IMR-90 (cell line): ENCODE results near the gene TANC2. TPM values are rescaled to one million over a fixed set of nuclear protein-coding genes. Genes with fewer than 3 reads are reported as not detected.
A peak's percentile ranks its signal among the peaks of the same experiment; 100 is the strongest.

Source experiments
- ATAC-seq: fragments of 200-7000 bp; cut with Tn5 transposase; 2 replicates; pipeline ENCODE4 v1.9.1; 2020; ENCODE audit warnings: low read depth, mild to moderate bottlenecking, moderate library complexity
- BruUV-seq: library from RNA; stranded (reverse); fragments of 400-500 nt; replicated peaks from 2 replicates; lab custom pipeline; 2021; lab: Mats Ljungman, UMichigan
- CTCF ChIA-PET: fragments of 300-600 bp; formaldehyde crosslinking; extraction: SDS; loops from one replicate; lab custom pipeline; 2021; ENCODE audit warnings: antibody characterized with exemption; lab: Yijun Ruan, JAX
- POLR2A ChIA-PET: fragments of 300-600 bp; sonication (Branson Sonifier 250); formaldehyde crosslinking; loops from one replicate; lab custom pipeline; 2022; ENCODE audit warnings: antibody characterized with exemption; ENCODE audit not compliant: unreplicated experiment; lab: Charles Lee
- DNase-seq: peaks from one replicate; pipeline ENCODE4 v3.0.0; 2013
- H2AFZ ChIP-seq: replicated peaks from 2 replicates; pipeline ENCODE3; 2013; ENCODE audit warnings: low read length, mild to moderate bottlenecking; ENCODE audit not compliant: poor library complexity
- H2AK5ac ChIP-seq: 2 replicates; pipeline ENCODE4 v1.6.1; 2013; ENCODE audit warnings: low read depth, low read length, inconsistent platforms
- H2AK9ac ChIP-seq: replicated peaks from 2 replicates; pipeline ENCODE3; 2013; ENCODE audit warnings: mild to moderate bottlenecking, low read depth, low read length, moderate library complexity; ENCODE audit not compliant: poor library complexity
- H2BK120ac ChIP-seq: 2 replicates; pipeline ENCODE4 v1.6.1; 2013; ENCODE audit warnings: low read depth, low read length, inconsistent platforms
- H2BK15ac ChIP-seq: 3 replicates; pipeline ENCODE4 v1.6.1; 2013; ENCODE audit warnings: low read depth, low read length, inconsistent platforms
- H2BK20ac ChIP-seq: 2 replicates; pipeline ENCODE4 v1.6.1; 2013; ENCODE audit warnings: low read depth, mild to moderate bottlenecking, inconsistent platforms, low read length, moderate library complexity
- H2BK5ac ChIP-seq: 2 replicates; pipeline ENCODE4 v1.6.1; 2013; ENCODE audit warnings: mild to moderate bottlenecking, low read depth, low read length, inconsistent platforms; ENCODE audit not compliant: poor library complexity, severe bottlenecking
- H3K14ac ChIP-seq: replicated peaks from 2 replicates; pipeline ENCODE4 v1.6.1; 2013; ENCODE audit warnings: low read depth, low read length, inconsistent platforms
- H3K18ac ChIP-seq: 2 replicates; pipeline ENCODE4 v1.6.1; 2013; ENCODE audit warnings: low read depth, low read length, control low read depth
- H3K23ac ChIP-seq: 2 replicates; pipeline ENCODE4 v1.6.1; 2013; ENCODE audit warnings: low read depth, low read length, inconsistent platforms
- H3K27ac ChIP-seq: 2 replicates; pipeline ENCODE4 v1.5.1; 2013; ENCODE audit warnings: mild to moderate bottlenecking, control low read depth, low read length; ENCODE audit not compliant: insufficient read depth
- H3K27me3 ChIP-seq: 2 replicates; pipeline ENCODE4 v1.6.1; 2013; ENCODE audit warnings: low read length; ENCODE audit not compliant: control insufficient read depth, insufficient read depth
- H3K36me3 ChIP-seq: 2 replicates; pipeline ENCODE4 v1.6.1; 2013; ENCODE audit warnings: low read length, mixed read lengths; ENCODE audit not compliant: control insufficient read depth, insufficient read depth
- H3K4ac ChIP-seq: 2 replicates; pipeline ENCODE4 v1.6.1; 2013; ENCODE audit warnings: low read depth, low read length, inconsistent platforms
- H3K4me1 ChIP-seq: 2 replicates; pipeline ENCODE4 v1.6.1; 2013; ENCODE audit warnings: low read length, mixed read lengths; ENCODE audit not compliant: control insufficient read depth, insufficient read depth
- H3K4me2 ChIP-seq: 2 replicates; pipeline ENCODE4 v1.6.1; 2013; ENCODE audit warnings: low read depth, mild to moderate bottlenecking, control low read depth, low read length, moderate library complexity
- H3K4me3 ChIP-seq: 2 replicates; pipeline ENCODE4 v1.5.1; 2013; ENCODE audit warnings: low read depth, mild to moderate bottlenecking, control low read depth, low read length, moderate library complexity; ENCODE audit not compliant: insufficient read depth
- H3K56ac ChIP-seq: 2 replicates; pipeline ENCODE4 v1.6.1; 2013; ENCODE audit warnings: low read length, inconsistent platforms; ENCODE audit not compliant: insufficient read depth; ENCODE audit errors: extremely low read depth
- H3K79me1 ChIP-seq, 2 experiments: 2 replicates each; pipeline ENCODE4 v1.6.1; 2013; ENCODE audit warnings: low read length in 2 of 2, inconsistent platforms in 1 of 2, low read depth in 1 of 2
- H3K9ac ChIP-seq: 2 replicates; pipeline ENCODE4 v1.6.1; 2013; ENCODE audit warnings: low read depth, low read length, control low read depth
- H3K9me1 ChIP-seq: 2 replicates; pipeline ENCODE4 v1.6.1; 2013; ENCODE audit warnings: low read length, inconsistent platforms; ENCODE audit not compliant: insufficient read depth
- H3K9me3 ChIP-seq: 2 replicates; pipeline ENCODE4 v1.6.1; 2013; ENCODE audit warnings: low read length; ENCODE audit not compliant: control insufficient read depth, insufficient read depth
- H4K20me1 ChIP-seq: 2 replicates; pipeline ENCODE4 v1.6.1; 2013; ENCODE audit warnings: low read length, inconsistent platforms; ENCODE audit not compliant: insufficient read depth
- H4K5ac ChIP-seq: 2 replicates; pipeline ENCODE4 v1.6.1; 2013; ENCODE audit warnings: mild to moderate bottlenecking, low read depth, low read length, control low read depth
- H4K8ac ChIP-seq, 2 experiments: 2 replicates each; pipeline ENCODE4 v1.6.1; 2013; ENCODE audit warnings: low read depth in 2 of 2, low read length in 2 of 2, control low read depth in 1 of 2, inconsistent platforms in 1 of 2
- H4K91ac ChIP-seq: 2 replicates; pipeline ENCODE4 v1.6.1; 2013; ENCODE audit warnings: low read depth, low read length, inconsistent platforms; ENCODE audit not compliant: insufficient read depth
- CEBPB ChIP-seq: IDR thresholded peaks from 2 replicates; pipeline ENCODE4 v1.6.1; 2012; ENCODE audit warnings: low read depth, low read length, improper control_type of control experiment
- RAD21 ChIP-seq: IDR thresholded peaks from 2 replicates; pipeline ENCODE4 v1.6.1; 2012; ENCODE audit warnings: low read length, improper control_type of control experiment
- WGBS, 2 experiments: methylation state at CpG; one replicate each; pipeline versions ENCODE4 v1.1.5 to v1.1.7; 2013; ENCODE audit warnings: missing lambda C conversion rate in 2 of 2; ENCODE audit not compliant: insufficient read length in 1 of 2; ENCODE audit errors: extremely low coverage in 2 of 2; 5-methylcytosine and 5-hydroxymethylcytosine counted together
- dilution Hi-C: fragments of 300-500 bp; cut with HindIII; formaldehyde crosslinking; loops from one replicate; pipeline ENCODE4 v1.14.3; 2018; ENCODE audit warnings: low sequenced_read_pairs; ENCODE audit not compliant: unreplicated experiment
- in situ Hi-C: fragments of 300-500 bp; cut with MboI; formaldehyde crosslinking; loops from 3 replicates; pipeline ENCODE4 v1.14.3; 2019; ENCODE audit warnings: low sequenced_read_pairs, inconsistent platforms, mixed read lengths
- intact Hi-C: fragments of 100-400 bp; cut with micrococcal nuclease; formaldehyde crosslinking; loops from 2 replicates; pipeline ENCODE4 v1.10.0; 2022
- polyA plus RNA-seq, 3 experiments: library from polyadenylated mRNA; depleted of rRNA; stranded (reverse); fragments of >200 nt; gene quantifications; 2 replicates each; pipeline ENCODE4 v1.2.3, GENCODE V29; 2012; ENCODE audit warnings: low replicate concordance in 1 of 3
- total RNA-seq: library from RNA; depleted of rRNA; stranded (reverse); fragments of >200 nt; gene quantifications from 2 replicates; pipeline ENCODE4 v1.2.3, GENCODE V29; 2012
- TF ChIP-seq, protein P1 (sequence below): conservative IDR thresholded peaks from 2 replicates; pipeline ENCODE4 v1.5.1; 2012; ENCODE audit warnings: mild to moderate bottlenecking, low read depth, low read length, improper control_type of control experiment

Gene TANC2
- total and polyA plus RNA-seq, 2 of the 4 experiments (the other 2 are of a cell fraction): 20.6 to 41.4 TPM

DNA sequence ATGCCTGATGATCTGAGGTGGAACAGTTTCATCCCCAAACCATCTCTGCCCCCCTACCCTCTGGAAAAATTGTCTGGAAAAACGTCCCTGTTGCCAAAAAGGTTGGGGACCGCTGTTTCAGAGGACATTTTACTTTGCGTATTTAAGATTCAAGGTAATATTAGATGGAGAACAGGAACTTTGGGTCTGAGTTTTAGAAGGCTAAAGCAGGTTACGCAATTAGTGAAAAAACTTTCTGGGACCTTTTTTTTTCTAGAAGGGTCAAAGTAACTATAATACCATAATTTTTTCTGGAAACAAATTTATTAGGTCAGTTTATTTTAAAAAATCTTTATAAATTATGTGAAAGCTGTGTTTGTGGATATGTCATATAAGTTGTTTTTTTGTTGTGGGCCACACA lies 5.8 kb downstream of the TANC2 start:
- Histone ChIP-seq H3K4ac (no peak overlapping the region), H3K36me3 (0 out of 2 replicates have a peak, but pooled peaks cover 1% of the 10 kb centered on the region), H3K4me3 (no peak overlapping the region), H2AK9ac (no peak overlapping the region), H3K56ac (no peak overlapping the region), H2BK120ac (no peak overlapping the region), H2AFZ (no peak overlapping the region), H4K91ac (no peak overlapping the region), H4K8ac (no peak overlapping the region), H3K79me1 (peaks cover 0 to 60% of the 10 kb centered on the region in 2 experiments), H3K14ac (no peak overlapping the region), H3K9me1 (peaks cover 3% of the 10 kb centered on the region; the same call in 1 of the 2 replicates), H3K4me1 (peaks cover 10% of the 10 kb centered on the region), H2AK5ac (no peak overlapping the region), H4K20me1 (peaks cover 56% of the 10 kb centered on the region), H3K9me3 (peaks cover 2% of the 10 kb centered on the region), H2BK20ac (no peak overlapping the region), H2BK5ac (no peak overlapping the region), H2BK15ac (no peak overlapping the region), H3K9ac (no peak overlapping the region), H3K27ac (no peak overlapping the region), H4K5ac (no peak overlapping the region), H3K18ac (no peak overlapping the region), H3K27me3 (no peaks in the 10 kb centered on the region), H3K23ac (no peak overlapping the region), H3K4me2 (no peak overlapping the region)
- 92% methylated on average over 2 of the region's 4 CpGs; no CpG with 5 or more reads in 1 of the 2 experiments for WGBS, 2 experiments
- CTCF ChIA-PET: no interaction called here
- intact Hi-C loops: no loop called here
- in situ Hi-C loops: no loop called here
- POLR2A ChIA-PET: no interaction called here
- dilution Hi-C loops: no loop called here
- ATAC-seq: no peak
- no TSS peak for BruUV-seq
- TF ChIP-seq, protein P1, sequence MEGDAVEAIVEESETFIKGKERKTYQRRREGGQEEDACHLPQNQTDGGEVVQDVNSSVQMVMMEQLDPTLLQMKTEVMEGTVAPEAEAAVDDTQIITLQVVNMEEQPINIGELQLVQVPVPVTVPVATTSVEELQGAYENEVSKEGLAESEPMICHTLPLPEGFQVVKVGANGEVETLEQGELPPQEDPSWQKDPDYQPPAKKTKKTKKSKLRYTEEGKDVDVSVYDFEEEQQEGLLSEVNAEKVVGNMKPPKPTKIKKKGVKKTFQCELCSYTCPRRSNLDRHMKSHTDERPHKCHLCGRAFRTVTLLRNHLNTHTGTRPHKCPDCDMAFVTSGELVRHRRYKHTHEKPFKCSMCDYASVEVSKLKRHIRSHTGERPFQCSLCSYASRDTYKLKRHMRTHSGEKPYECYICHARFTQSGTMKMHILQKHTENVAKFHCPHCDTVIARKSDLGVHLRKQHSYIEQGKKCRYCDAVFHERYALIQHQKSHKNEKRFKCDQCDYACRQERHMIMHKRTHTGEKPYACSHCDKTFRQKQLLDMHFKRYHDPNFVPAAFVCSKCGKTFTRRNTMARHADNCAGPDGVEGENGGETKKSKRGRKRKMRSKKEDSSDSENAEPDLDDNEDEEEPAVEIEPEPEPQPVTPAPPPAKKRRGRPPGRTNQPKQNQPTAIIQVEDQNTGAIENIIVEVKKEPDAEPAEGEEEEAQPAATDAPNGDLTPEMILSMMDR: no peak
- no peak for TF ChIP-seq RAD21
- TF ChIP-seq CEBPB: peak; percentile 74
- DNase-seq: no peak
